SU-DHL-6 (cell line): ENCODE results near the gene DOLK.

Experiments used
- EZH2phosphoT487 ChIP-seq: fragments of 200-600 bp; sonication (generic), shearing (Covaris generic); conservative IDR thresholded peaks from 2 replicates; pipeline ENCODE4 v1.6.1; 2018; ENCODE audit warnings: mild to moderate bottlenecking, antibody characterized with exemption, low read length, moderate library complexity, mixed read lengths
- TF ChIP-seq, protein P1 (sequence below): fragments of 200-600 bp; sonication (generic); IDR thresholded peaks from one replicate; pipeline ENCODE4 v1.5.1; 2017; ENCODE audit warnings: antibody characterized with exemption, mild to moderate bottlenecking, low read length, moderate library complexity; ENCODE audit not compliant: insufficient read depth, poor library complexity, severe bottlenecking

DNA sequence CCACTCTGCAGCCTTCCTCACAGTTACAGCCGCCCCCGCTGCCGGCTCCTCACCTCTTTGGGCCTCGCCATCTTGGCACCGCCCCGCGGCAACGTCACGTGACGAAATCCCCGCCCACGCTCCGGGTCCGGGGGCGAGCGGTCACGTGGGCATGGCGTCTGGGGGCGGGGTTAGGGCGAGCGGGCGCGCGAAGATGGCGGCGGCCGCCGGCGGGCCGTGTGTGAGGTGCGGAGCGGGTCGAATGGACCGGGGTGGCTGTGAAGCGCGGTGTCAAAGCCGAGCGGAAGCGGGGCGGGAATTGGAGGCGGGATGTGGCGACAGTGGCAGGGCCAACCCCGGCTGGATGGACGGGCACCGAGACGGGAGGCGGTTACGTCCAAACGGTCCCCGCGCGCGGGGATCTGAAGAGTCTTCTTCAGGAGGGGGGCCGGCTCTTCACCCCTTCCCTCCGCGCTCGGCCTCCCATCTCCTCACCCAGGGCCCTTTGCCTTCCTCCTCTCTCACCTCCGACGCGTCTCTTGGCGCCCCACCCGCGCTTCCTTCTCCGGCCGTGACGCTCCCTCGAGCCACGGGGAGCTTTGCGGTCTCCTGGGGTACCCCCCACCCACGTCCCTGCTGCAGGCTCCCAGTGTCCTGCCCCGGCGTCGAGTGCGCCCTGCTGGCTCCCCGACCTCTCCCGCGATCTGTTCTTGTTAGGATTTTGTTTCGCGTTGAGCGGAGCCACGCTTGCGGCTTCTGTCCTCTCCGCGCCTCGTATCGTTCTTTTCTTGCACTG, at the start of gene DOLK, which contains the start of gene NUP188:
- TF ChIP-seq, protein P1, sequence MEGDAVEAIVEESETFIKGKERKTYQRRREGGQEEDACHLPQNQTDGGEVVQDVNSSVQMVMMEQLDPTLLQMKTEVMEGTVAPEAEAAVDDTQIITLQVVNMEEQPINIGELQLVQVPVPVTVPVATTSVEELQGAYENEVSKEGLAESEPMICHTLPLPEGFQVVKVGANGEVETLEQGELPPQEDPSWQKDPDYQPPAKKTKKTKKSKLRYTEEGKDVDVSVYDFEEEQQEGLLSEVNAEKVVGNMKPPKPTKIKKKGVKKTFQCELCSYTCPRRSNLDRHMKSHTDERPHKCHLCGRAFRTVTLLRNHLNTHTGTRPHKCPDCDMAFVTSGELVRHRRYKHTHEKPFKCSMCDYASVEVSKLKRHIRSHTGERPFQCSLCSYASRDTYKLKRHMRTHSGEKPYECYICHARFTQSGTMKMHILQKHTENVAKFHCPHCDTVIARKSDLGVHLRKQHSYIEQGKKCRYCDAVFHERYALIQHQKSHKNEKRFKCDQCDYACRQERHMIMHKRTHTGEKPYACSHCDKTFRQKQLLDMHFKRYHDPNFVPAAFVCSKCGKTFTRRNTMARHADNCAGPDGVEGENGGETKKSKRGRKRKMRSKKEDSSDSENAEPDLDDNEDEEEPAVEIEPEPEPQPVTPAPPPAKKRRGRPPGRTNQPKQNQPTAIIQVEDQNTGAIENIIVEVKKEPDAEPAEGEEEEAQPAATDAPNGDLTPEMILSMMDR = no peak
- TF ChIP-seq EZH2phosphoT487 = no peak
